SK-N-SH treated with all-trans-retinoic acid at 6 μM for 48 hours (cell line): ENCODE results near the gene MYH15.

ENCODE experiments used
- CREB5 ChIP-seq: fragments of 250-450 bp; sonication (Bioruptor Pico); IDR thresholded peaks from 2 replicates; pipeline ENCODE4 v1.5.1; 2020; ENCODE audit warnings: low read depth, mild to moderate bottlenecking, moderate library complexity
- PATZ1 ChIP-seq: fragments of 250-450 bp; sonication (Bioruptor Pico); IDR thresholded peaks from 2 replicates; pipeline ENCODE4 v1.8.0; 2020; ENCODE audit warnings: mild to moderate bottlenecking, moderate library complexity, borderline replicate concordance
- PPARA ChIP-seq: fragments of 250-450 bp; sonication (Bioruptor Pico); IDR thresholded peaks from 2 replicates; pipeline ENCODE4 v1.5.0; 2020; ENCODE audit warnings: mild to moderate bottlenecking, borderline replicate concordance
- RARB ChIP-seq: fragments of 250-450 bp; sonication (Bioruptor Pico); IDR thresholded peaks from 2 replicates; pipeline ENCODE4 v1.8.0; 2021; ENCODE audit warnings: mild to moderate bottlenecking, moderate library complexity
- SNAI2 ChIP-seq: fragments of 250-450 bp; sonication (Bioruptor Pico); IDR thresholded peaks from 2 replicates; pipeline ENCODE4 v1.5.0; 2020; ENCODE audit warnings: mild to moderate bottlenecking, moderate library complexity
- ZFP30 ChIP-seq: fragments of 450-650 bp; formaldehyde crosslinking; IDR thresholded peaks from 2 replicates; pipeline ENCODE4 v1.5.0; 2022; ENCODE audit warnings: mild to moderate bottlenecking, moderate library complexity
- ZNF8 ChIP-seq: fragments of 450-650 bp; formaldehyde crosslinking; IDR thresholded peaks from 2 replicates; pipeline ENCODE4 v1.5.0; 2020; ENCODE audit warnings: mild to moderate bottlenecking, moderate library complexity
- TF ChIP-seq, protein P1 (sequence below): fragments of 250-450 bp; sonication (Bioruptor Pico); IDR thresholded peaks from 2 replicates; pipeline ENCODE4 v1.5.0; 2020; ENCODE audit warnings: mild to moderate bottlenecking, moderate library complexity

- TF ChIP-seq ZFP30 (CRISPR knock-in tag): no peak
- TF ChIP-seq CREB5 (CRISPR knock-in tag): no peak
- TF ChIP-seq SNAI2 (CRISPR knock-in tag): no peak
- TF ChIP-seq, protein P1, sequence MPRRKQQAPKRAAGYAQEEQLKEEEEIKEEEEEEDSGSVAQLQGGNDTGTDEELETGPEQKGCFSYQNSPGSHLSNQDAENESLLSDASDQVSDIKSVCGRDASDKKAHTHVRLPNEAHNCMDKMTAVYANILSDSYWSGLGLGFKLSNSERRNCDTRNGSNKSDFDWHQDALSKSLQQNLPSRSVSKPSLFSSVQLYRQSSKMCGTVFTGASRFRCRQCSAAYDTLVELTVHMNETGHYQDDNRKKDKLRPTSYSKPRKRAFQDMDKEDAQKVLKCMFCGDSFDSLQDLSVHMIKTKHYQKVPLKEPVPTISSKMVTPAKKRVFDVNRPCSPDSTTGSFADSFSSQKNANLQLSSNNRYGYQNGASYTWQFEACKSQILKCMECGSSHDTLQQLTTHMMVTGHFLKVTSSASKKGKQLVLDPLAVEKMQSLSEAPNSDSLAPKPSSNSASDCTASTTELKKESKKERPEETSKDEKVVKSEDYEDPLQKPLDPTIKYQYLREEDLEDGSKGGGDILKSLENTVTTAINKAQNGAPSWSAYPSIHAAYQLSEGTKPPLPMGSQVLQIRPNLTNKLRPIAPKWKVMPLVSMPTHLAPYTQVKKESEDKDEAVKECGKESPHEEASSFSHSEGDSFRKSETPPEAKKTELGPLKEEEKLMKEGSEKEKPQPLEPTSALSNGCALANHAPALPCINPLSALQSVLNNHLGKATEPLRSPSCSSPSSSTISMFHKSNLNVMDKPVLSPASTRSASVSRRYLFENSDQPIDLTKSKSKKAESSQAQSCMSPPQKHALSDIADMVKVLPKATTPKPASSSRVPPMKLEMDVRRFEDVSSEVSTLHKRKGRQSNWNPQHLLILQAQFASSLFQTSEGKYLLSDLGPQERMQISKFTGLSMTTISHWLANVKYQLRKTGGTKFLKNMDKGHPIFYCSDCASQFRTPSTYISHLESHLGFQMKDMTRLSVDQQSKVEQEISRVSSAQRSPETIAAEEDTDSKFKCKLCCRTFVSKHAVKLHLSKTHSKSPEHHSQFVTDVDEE: no peak
- TF ChIP-seq PPARA (CRISPR knock-in tag): no peak
- no peak for TF ChIP-seq RARB (CRISPR knock-in tag)
- TF ChIP-seq ZNF8: no peak
- no peak for TF ChIP-seq PATZ1 (CRISPR knock-in tag)
These were observed 89.5 kb downstream of the MYH15 start for GRCh38 chr3:108420926-108421325.
